ENCODE data around the gene COMMD7. TPM values are rescaled to one million over a fixed set of nuclear protein-coding genes. Genes with fewer than 3 reads are reported as not detected.

Gene COMMD7
- 56.6 to 63.1 TPM (median 58.8 TPM) in 5 replicates for total RNA-seq (2022; extraction: Qiagen RNA extraction; ENCODE audit: low read depth)

DNA sequence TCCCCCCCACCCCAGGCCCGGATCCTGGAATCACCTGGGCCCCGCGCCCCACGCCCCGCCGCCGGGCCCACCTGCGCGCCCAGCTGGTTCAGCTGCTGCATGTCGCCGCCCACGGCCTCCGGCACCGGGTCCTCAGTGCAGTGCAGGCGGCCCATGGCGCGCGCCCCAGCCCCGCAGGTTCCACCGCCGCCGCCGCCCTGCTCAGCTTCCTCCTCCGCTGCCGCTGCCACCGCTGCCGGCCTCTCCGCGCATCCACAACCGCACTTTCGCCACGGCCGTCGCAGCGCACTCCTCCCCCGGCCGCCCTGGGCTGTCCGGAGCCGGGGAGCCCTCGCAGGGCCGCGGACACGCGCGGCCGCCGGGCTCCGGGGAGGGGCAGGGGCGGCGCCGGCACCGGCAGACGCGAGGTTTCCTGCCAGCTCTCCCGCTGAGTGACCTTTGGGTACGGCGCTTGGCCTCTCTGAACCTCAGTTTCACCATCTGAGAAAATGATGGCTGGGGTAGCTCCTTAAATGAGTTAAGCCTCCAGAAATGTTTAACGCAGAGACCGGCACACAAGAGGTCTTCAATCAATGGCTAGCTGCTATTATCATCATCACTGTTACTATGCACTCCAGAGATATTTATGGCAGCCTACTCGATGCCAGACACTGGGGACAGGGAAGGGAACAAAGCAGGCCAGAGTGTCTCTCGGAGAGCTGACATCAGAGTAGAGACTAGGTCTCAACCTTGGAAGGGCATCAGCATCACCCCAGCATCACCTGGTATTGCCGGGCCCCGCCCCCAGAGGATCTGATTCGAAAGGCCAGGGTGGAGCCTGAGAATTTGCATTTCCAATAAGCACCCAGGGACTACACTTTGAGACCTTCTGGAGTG, at the start of gene COMMD7:
COMMD7 (minus strand) TSS at position 231 of the 876 bp plus-strand sequence; CDS start at position 155, 76 bp downstream.

DNA sequence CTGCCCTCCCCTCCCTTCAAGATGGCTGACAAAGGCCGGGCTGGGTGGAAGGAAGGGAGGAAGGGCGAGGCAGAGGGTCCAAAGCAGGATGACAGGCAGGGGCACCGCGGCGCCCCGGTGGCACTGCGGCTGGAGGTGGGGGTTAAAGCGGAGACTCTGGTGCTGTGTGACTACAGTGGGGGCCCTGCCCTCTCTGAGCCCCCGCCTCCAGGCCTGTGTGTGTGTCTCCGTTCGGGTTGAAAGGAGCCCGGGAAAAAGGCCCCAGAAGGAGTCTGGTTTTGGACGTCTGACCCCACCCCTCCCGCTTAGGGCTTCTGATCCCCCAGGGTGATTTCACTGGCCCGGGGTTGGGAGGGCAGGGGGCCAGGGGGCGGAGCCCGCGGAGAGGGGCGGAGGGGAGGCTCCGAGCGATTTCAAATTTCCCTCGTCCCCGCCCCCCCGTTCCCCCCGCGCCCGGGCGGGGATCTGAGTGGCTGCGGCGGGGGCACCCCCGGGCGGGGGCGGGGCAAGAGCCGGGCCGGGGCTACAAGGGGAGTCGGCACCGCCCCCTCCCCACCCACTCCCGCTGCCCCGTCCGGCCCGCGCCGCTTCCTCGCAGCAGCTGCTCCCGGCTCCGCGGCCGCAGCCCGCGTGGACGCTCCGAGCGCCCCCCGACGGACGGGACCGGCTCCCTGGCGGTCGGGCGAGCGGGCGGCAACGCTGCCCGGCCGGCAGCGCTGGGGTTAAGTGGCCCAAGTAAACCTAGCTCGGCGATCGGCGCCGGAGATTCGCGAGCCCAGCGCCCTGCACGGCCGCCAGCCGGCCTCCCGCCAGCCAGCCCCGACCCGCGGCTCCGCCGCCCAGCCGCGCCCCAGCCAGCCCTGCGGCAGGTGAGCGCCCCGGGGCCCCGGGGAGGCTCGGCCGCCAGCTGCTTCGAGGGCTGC, 18.8 kb upstream of the COMMD7 start, which contains the start of gene DNMT3B:
DNMT3B (plus strand) TSS at position 555 of the 923 bp plus-strand sequence. CDS start 17,939 bp downstream, outside the sequence.

Other genes with a start within 250 kb of the COMMD7 start
- 10.6 to 14.2 TPM (median 12.8 TPM) in 5 replicates for gene NOL4L, start 158.1 kb downstream of the COMMD7 start, total RNA-seq (2022; extraction: Qiagen RNA extraction; ENCODE audit: low read depth)
- gene C20orf203, start 69.5 kb downstream of the COMMD7 start, total RNA-seq (2022; extraction: Qiagen RNA extraction; ENCODE audit: low read depth) = not detected in 5 replicates
- 3.8 to 4.9 TPM (median 4.2 TPM) in 5 replicates for gene DNMT3B, start 18.9 kb upstream of the COMMD7 start, total RNA-seq (2022; extraction: Qiagen RNA extraction; ENCODE audit: low read depth)
- gene MAPRE1, start 76.5 kb upstream of the COMMD7 start, total RNA-seq (2022; extraction: Qiagen RNA extraction; ENCODE audit: low read depth) = 107 to 165 TPM (median 145 TPM) in 5 replicates
- gene EFCAB8, start 115.5 kb upstream of the COMMD7 start, total RNA-seq (2022; extraction: Qiagen RNA extraction; ENCODE audit: low read depth) = not detected in 5 replicates